IMR-90 (cell line): ENCODE data around the gene PLXDC2.

Source experiments
- BHLHE40 ChIP-seq: fragments of 150-350 bp; IDR thresholded peaks from 2 replicates; pipeline ENCODE4 v1.6.1; 2016; ENCODE audit warnings: mild to moderate bottlenecking, low read depth, low read length
- CHD1 ChIP-seq: IDR thresholded peaks from 2 replicates; pipeline ENCODE4 v1.6.1; 2012; ENCODE audit warnings: low read depth, low read length, improper control_type of control experiment
- MXI1 ChIP-seq: IDR thresholded peaks from 2 replicates; pipeline ENCODE4 v1.6.1; 2012; ENCODE audit warnings: low read depth, mild to moderate bottlenecking, low read length, moderate library complexity, borderline replicate concordance
- POLR2A ChIP-seq: IDR thresholded peaks from 2 replicates; pipeline ENCODE4 v1.6.1; 2012; ENCODE audit warnings: mild to moderate bottlenecking, low read depth, low read length
- RAD21 ChIP-seq: IDR thresholded peaks from 2 replicates; pipeline ENCODE4 v1.6.1; 2012; ENCODE audit warnings: low read length, improper control_type of control experiment
- RFX5 ChIP-seq: IDR thresholded peaks from 2 replicates; pipeline ENCODE4 v1.8.0; 2012; ENCODE audit warnings: low read depth, mild to moderate bottlenecking, low read length, moderate library complexity
- TF ChIP-seq, protein P1 (sequence below): conservative IDR thresholded peaks from 2 replicates; pipeline ENCODE4 v1.5.1; 2012; ENCODE audit warnings: mild to moderate bottlenecking, low read depth, low read length, improper control_type of control experiment
- TF ChIP-seq, protein P2 (sequence below): fragments of 150-350 bp; IDR thresholded peaks from 2 replicates; pipeline ENCODE4 v1.6.1; 2017; ENCODE audit warnings: mild to moderate bottlenecking, antibody characterized with exemption, low read length, low read depth
- TF ChIP-seq, protein P3 (sequence below): fragments of 150-350 bp; IDR thresholded peaks from 2 replicates; pipeline ENCODE4 v1.6.1; 2016; ENCODE audit warnings: low read depth, mild to moderate bottlenecking, low read length, moderate library complexity, borderline replicate concordance

DNA sequence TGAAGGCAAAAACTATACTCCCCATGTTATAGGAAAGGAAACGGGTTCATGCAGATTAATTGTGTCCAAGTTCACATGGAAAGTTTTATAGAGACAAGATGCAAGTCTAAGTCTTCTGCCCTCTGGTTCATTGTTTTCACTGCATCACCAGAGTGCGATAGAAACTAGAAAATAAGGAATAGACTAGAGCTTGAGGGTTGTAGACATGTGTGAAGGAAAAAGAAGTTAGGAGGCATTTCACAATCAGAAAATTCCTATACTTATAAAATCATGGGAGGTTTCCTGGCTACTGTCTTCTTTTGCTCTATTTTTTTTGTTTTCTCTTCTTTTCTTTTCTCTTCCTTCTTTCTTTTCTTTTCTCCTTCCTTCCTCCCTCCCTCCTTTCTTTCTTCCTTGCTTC, 329.8 kb downstream of the PLXDC2 start:
- TF ChIP-seq, protein P1, sequence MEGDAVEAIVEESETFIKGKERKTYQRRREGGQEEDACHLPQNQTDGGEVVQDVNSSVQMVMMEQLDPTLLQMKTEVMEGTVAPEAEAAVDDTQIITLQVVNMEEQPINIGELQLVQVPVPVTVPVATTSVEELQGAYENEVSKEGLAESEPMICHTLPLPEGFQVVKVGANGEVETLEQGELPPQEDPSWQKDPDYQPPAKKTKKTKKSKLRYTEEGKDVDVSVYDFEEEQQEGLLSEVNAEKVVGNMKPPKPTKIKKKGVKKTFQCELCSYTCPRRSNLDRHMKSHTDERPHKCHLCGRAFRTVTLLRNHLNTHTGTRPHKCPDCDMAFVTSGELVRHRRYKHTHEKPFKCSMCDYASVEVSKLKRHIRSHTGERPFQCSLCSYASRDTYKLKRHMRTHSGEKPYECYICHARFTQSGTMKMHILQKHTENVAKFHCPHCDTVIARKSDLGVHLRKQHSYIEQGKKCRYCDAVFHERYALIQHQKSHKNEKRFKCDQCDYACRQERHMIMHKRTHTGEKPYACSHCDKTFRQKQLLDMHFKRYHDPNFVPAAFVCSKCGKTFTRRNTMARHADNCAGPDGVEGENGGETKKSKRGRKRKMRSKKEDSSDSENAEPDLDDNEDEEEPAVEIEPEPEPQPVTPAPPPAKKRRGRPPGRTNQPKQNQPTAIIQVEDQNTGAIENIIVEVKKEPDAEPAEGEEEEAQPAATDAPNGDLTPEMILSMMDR = no peak
- TF ChIP-seq POLR2A (no peak), CHD1 (no peak), RAD21 (no peak), BHLHE40 (no peak), RFX5 (no peak), MXI1 (no peak)
- TF ChIP-seq, protein P2, sequence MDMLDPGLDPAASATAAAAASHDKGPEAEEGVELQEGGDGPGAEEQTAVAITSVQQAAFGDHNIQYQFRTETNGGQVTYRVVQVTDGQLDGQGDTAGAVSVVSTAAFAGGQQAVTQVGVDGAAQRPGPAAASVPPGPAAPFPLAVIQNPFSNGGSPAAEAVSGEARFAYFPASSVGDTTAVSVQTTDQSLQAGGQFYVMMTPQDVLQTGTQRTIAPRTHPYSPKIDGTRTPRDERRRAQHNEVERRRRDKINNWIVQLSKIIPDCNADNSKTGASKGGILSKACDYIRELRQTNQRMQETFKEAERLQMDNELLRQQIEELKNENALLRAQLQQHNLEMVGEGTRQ = no peak
- TF ChIP-seq, protein P3, sequence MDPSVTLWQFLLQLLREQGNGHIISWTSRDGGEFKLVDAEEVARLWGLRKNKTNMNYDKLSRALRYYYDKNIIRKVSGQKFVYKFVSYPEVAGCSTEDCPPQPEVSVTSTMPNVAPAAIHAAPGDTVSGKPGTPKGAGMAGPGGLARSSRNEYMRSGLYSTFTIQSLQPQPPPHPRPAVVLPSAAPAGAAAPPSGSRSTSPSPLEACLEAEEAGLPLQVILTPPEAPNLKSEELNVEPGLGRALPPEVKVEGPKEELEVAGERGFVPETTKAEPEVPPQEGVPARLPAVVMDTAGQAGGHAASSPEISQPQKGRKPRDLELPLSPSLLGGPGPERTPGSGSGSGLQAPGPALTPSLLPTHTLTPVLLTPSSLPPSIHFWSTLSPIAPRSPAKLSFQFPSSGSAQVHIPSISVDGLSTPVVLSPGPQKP = no peak
